Motor neuron (in vitro differentiated cells): ENCODE results near the gene CDYL2. TPM values are rescaled to one million over a fixed set of nuclear protein-coding genes. Genes with fewer than 3 reads are reported as not detected.
"Not testable (repeated sequence)": the region's sequence is repeated elsewhere in the genome, so short reads cannot be mapped to it uniquely, and the experiment has no call there.

Experiments used
- ATAC-seq, 8 experiments: fragments of 200-7000 bp; cut with Tn5 transposase; replicated peaks in 6 of 8; 2 replicates each; pipeline ENCODE4 v1.8.0; 2021; ENCODE audit warnings: mild to moderate bottlenecking in 8 of 8, moderate library complexity in 8 of 8
- H3K27ac ChIP-seq, 2 donors: fragments of 250-450 bp; sonication (Bioruptor Pico); 2 replicates each; pipeline ENCODE4 v1.9.0; 2021; ENCODE audit warnings: antibody characterized with exemption in 2 of 2, mild to moderate bottlenecking in 2 of 2, moderate library complexity in 1 of 2
- H3K4me1 ChIP-seq, 2 donors: fragments of 250-450 bp; sonication (Bioruptor Pico); replicated peaks in 1 of 2; 2 replicates each; pipeline ENCODE4 v1.6.1; 2021; ENCODE audit warnings: antibody characterized with exemption in 2 of 2, mild to moderate bottlenecking in 2 of 2, moderate library complexity in 1 of 2
- H3K4me3 ChIP-seq, 5 donors: fragments of 250-450 bp; sonication (Bioruptor Pico); 2 replicates each; pipeline ENCODE4 v1.9.0; 2021; ENCODE audit warnings: antibody characterized with exemption in 5 of 5, mild to moderate bottlenecking in 5 of 5, moderate library complexity in 4 of 5
- WGBS, 10 experiments: fragments of 450-650 bp; shearing (Covaris generic); methylation state at CpG; one replicate each; pipeline ENCODE4 v1.0.0; 2022; 5-methylcytosine and 5-hydroxymethylcytosine counted together
- in situ Hi-C, 9 experiments: fragments of 400-800 bp; cut with MboI; loops; one replicate each; pipeline ENCODE4 v1.15.0; 2021; ENCODE audit warnings: low sequenced_read_pairs in 9 of 9, low pct_unique_long_range_greater_than_20kb in 2 of 9; ENCODE audit not compliant: unreplicated experiment in 9 of 9
- total RNA-seq, 8 experiments: library from RNA; unstranded; fragments of 300-600 nt; gene quantifications; 2 replicates each; pipeline versions ENCODE4 v1.2.3 to v1.2.4, GENCODE V29; 2022

Gene CDYL2
- total RNA-seq, 8 experiments from 2014 or later = 0.45 to 11.0 (median 4.2) TPM

GRCh38 chr16:80652441-80652840 is 152.0 kb downstream of the CDYL2 start:
- WGBS, 10 experiments = 50 to 100% (median 86%) methylated on average over 1 to 5 of the region's 5 CpGs
- in situ Hi-C loops = loop anchor here in 1 of 9 experiments (25.0 kb wide), 1 partner anchor 110 kb away; no protein-coding TSS in a partner anchor

GRCh38 chr16:80650281-80650680 is 154.1 kb downstream of the CDYL2 start:
- 75 to 100% (median 100%) methylated on average over 1 of the region's 1 CpG; no CpG with 5 or more reads in 2 of the 10 experiments for WGBS, 10 experiments
- not testable (repeated sequence) for H3K4me3 ChIP-seq, H3K4me1 ChIP-seq, H3K27ac ChIP-seq
- peak in 2 of 8 experiments; percentile 78 to 86 for ATAC-seq
- in situ Hi-C loops = loop anchor here in 1 of 9 experiments (25.0 kb wide), 1 partner anchor 112 kb away; no protein-coding TSS in a partner anchor

More at GRCh38 chr16:80652441-80652840, 152.0 kb downstream of the CDYL2 start:
- Histone ChIP-seq H3K4me1 (no peaks in the 10 kb centered on the region), H3K27ac (no peak overlapping the region), H3K4me3 (no peak overlapping the region)
- no peak for ATAC-seq

- WGBS, 10 experiments = 83 to 100% (median 86%) methylated on average over 1 to 3 of the region's 3 CpGs; no CpG with 5 or more reads in 5 of the 10 experiments
- in situ Hi-C loops = no loop called here
- Histone ChIP-seq H3K4me1 (no peaks in the 10 kb centered on the region), H3K4me3 (no peak overlapping the region), H3K27ac (no peak overlapping the region)
- no peak for ATAC-seq
These were observed 164.1 kb downstream of the CDYL2 start for GRCh38 chr16:80640316-80640715.

GRCh38 chr16:80639636-80640035 is 164.8 kb downstream of the CDYL2 start:
- ATAC-seq = no peak
- Histone ChIP-seq H3K4me1 (no peaks in the 10 kb centered on the region), H3K27ac (no peak overlapping the region), H3K4me3 (no peak overlapping the region)
- in situ Hi-C loops = no loop called here
- 66 to 92% (median 73%) methylated on average over 2 to 4 of the region's 6 CpGs; no CpG with 5 or more reads in 5 of the 10 experiments for WGBS, 10 experiments

GRCh38 chr16:80637621-80638020 is 166.8 kb downstream of the CDYL2 start:
- no peak for ATAC-seq
- Histone ChIP-seq H3K4me3 (no peak overlapping the region), H3K4me1 (no peaks in the 10 kb centered on the region), H3K27ac (no peak overlapping the region)
- in situ Hi-C loops = no loop called here
- WGBS, 10 experiments = 67 to 98% (median 91%) methylated on average over 1 to 4 of the region's 4 CpGs

- Histone ChIP-seq H3K4me3 (no peak overlapping the region), H3K27ac (no peak overlapping the region), H3K4me1 (no peaks in the 10 kb centered on the region)
- in situ Hi-C loops = no loop called here
- ATAC-seq = no peak
- 50 to 96% (median 90%) methylated on average over 1 to 3 of the region's 3 CpGs; no CpG with 5 or more reads in 1 of the 10 experiments for WGBS, 10 experiments
These were observed 172.8 kb downstream of the CDYL2 start for GRCh38 chr16:80631581-80631980.

GRCh38 chr16:80628254-80628653 is 176.1 kb downstream of the CDYL2 start:
- WGBS, 10 experiments = 0 to 86% (median 53%) methylated on average over 1 to 3 of the region's 3 CpGs; no CpG with 5 or more reads in 4 of the 10 experiments
- Histone ChIP-seq H3K4me3 (no peak overlapping the region), H3K27ac (no peak overlapping the region), H3K4me1 (no peaks in the 10 kb centered on the region)
- ATAC-seq = no peak
- in situ Hi-C loops = no loop called here

GRCh38 chr16:80627108-80627507 is 177.3 kb downstream of the CDYL2 start:
- 0 to 50% (median 32%) methylated on average over 1 of the region's 1 CpG; no CpG with 5 or more reads in 2 of the 10 experiments for WGBS, 10 experiments
- no peak overlapping the region for H3K4me3 ChIP-seq
- ATAC-seq = no peak
- H3K27ac ChIP-seq = no peak overlapping the region
- in situ Hi-C loops = no loop called here
- no peaks in the 10 kb centered on the region for H3K4me1 ChIP-seq

- H3K4me1 ChIP-seq = no peaks in the 10 kb centered on the region
- no peak for ATAC-seq
- in situ Hi-C loops = no loop called here
- 17 to 100% (median 81%) methylated on average over 1 to 4 of the region's 4 CpGs; no CpG with 5 or more reads in 2 of the 10 experiments for WGBS, 10 experiments
- no peak overlapping the region for H3K4me3 ChIP-seq
- H3K27ac ChIP-seq = no peak overlapping the region
These were observed 181.0 kb downstream of the CDYL2 start for GRCh38 chr16:80623376-80623775.

GRCh38 chr16:80622007-80622406 is 182.4 kb downstream of the CDYL2 start:
- Histone ChIP-seq H3K4me3 (no peak overlapping the region), H3K4me1 (no peaks in the 10 kb centered on the region), H3K27ac (no peak overlapping the region)
- in situ Hi-C loops = no loop called here
- 17 to 80% (median 75%) methylated on average over 1 to 2 of the region's 3 CpGs; no CpG with 5 or more reads in 5 of the 10 experiments for WGBS, 10 experiments
- ATAC-seq = no peak

- in situ Hi-C loops = no loop called here
These were observed 183.4 kb downstream of the CDYL2 start for GRCh38 chr16:80620736-80621605.

GRCh38 chr16:80619824-80620223 is 184.6 kb downstream of the CDYL2 start:
- in situ Hi-C loops = no loop called here
- no peak overlapping the region for H3K27ac ChIP-seq
- H3K4me1 ChIP-seq = no peaks in the 10 kb centered on the region
- no peak overlapping the region for H3K4me3 ChIP-seq
- no peak for ATAC-seq
- WGBS, 10 experiments = 58 to 100% (median 83%) methylated on average over 1 to 2 of the region's 4 CpGs; no CpG with 5 or more reads in 6 of the 10 experiments

More at GRCh38 chr16:80620736-80621605, 183.4 kb downstream of the CDYL2 start:
- Histone ChIP-seq H3K4me3 (no peak overlapping the region), H3K27ac (no peak overlapping the region), H3K4me1 (no peaks in the 10 kb centered on the region)
- ATAC-seq = peak in 1 of 8 experiments; percentile 46
- 83 to 100% (median 94%) methylated on average over 1 to 16 of the region's 17 CpGs; no CpG with 5 or more reads in 1 of the 10 experiments for WGBS, 10 experiments

GRCh38 chr16:80618862-80619648 is 185.3 kb downstream of the CDYL2 start:
- 66 to 94% (median 84%) methylated on average over 1 to 9 of the region's 14 CpGs; no CpG with 5 or more reads in 2 of the 10 experiments for WGBS, 10 experiments
- no peaks in the 10 kb centered on the region for H3K4me1 ChIP-seq

More at GRCh38 chr16:80618862-80619648, 185.3 kb downstream of the CDYL2 start:
- H3K27ac ChIP-seq = no peak overlapping the region
- in situ Hi-C loops = no loop called here
- no peak for ATAC-seq
- no peak overlapping the region for H3K4me3 ChIP-seq
